ENCODE measurements around the gene OR1E1. TPM values are rescaled to one million over a fixed set of nuclear protein-coding genes. Genes with fewer than 3 reads are reported as not detected.

The OR1E1 gene
- polyA plus RNA-seq, 1 donor (not counting 4 experiments of a cell fraction or from before 2014, with no cell fraction given): not detected

GRCh38 chr17:3440451-3440850 is 42.2 kb upstream of the OR1E1 start:
- H3K79me2 ChIP-seq (ENCODE audit: control insufficient read depth, insufficient read depth, low read length): no peaks in the 10 kb centered on the region
- FAIRE-seq (no peak), DNase-seq (ENCODE audit: low read depth, low spot score) (no peak)
- H3K4me3 ChIP-seq (ENCODE audit: control insufficient read depth in 2 of 3, extremely low read depth in 1 of 3, insufficient read depth in 2 of 3, low read depth in 1 of 3, low read length in 3 of 3): no peak overlapping the region
- H3K27ac ChIP-seq (ENCODE audit: control insufficient read depth, insufficient read depth, low read length): no peak overlapping the region
- TF ChIP-seq, protein P1, sequence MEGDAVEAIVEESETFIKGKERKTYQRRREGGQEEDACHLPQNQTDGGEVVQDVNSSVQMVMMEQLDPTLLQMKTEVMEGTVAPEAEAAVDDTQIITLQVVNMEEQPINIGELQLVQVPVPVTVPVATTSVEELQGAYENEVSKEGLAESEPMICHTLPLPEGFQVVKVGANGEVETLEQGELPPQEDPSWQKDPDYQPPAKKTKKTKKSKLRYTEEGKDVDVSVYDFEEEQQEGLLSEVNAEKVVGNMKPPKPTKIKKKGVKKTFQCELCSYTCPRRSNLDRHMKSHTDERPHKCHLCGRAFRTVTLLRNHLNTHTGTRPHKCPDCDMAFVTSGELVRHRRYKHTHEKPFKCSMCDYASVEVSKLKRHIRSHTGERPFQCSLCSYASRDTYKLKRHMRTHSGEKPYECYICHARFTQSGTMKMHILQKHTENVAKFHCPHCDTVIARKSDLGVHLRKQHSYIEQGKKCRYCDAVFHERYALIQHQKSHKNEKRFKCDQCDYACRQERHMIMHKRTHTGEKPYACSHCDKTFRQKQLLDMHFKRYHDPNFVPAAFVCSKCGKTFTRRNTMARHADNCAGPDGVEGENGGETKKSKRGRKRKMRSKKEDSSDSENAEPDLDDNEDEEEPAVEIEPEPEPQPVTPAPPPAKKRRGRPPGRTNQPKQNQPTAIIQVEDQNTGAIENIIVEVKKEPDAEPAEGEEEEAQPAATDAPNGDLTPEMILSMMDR (optimal IDR thresholded peaks at IDR 0.05 in 1 of 3, IDR thresholded peaks at IDR 0.05 in 1 of 3, conservative IDR thresholded peaks at IDR 0.05 in 1 of 3; ENCODE audit: extremely low read depth in 1 of 3, insufficient read depth in 2 of 3, low read length in 3 of 3): no peak
- TF ChIP-seq EZH2 (IDR thresholded peaks at IDR 0.05; ENCODE audit: low read length): no peak
- H3K9me3 ChIP-seq (ENCODE audit: control insufficient read depth, low read depth, low read length): no peaks in the 10 kb centered on the region
- dilution Hi-C loops (cut with MboI; ENCODE audit: extremely low pct_ligation_motif_present, low sequenced_read_pairs): no loop called here
- no peak overlapping the region for H2AFZ ChIP-seq (ENCODE audit: control insufficient read depth, low read length)
- no peaks in the 10 kb centered on the region for H3K36me3 ChIP-seq (ENCODE audit: control insufficient read depth in 2 of 2, extremely low read depth in 1 of 2, insufficient read depth in 2 of 2, low read length in 2 of 2)
- H4K20me1 ChIP-seq (ENCODE audit: control insufficient read depth, extremely low read depth, insufficient read depth, low read length): no peaks in the 10 kb centered on the region
- H3K27me3 ChIP-seq (ENCODE audit: control insufficient read depth, extremely low read depth, insufficient read depth, low read length): no peaks in the 10 kb centered on the region
- H3K4me1 ChIP-seq (ENCODE audit: control insufficient read depth, extremely low read depth, insufficient read depth, low read length): no peaks in the 10 kb centered on the region
- no peak overlapping the region for H3K4me2 ChIP-seq (ENCODE audit: control insufficient read depth, extremely low read depth, insufficient read depth, low read depth, low read length)
- no peaks in the 10 kb centered on the region for H3K9me1 ChIP-seq (ENCODE audit: control insufficient read depth, extremely low read depth, insufficient read depth, low read length)
- H3K9ac ChIP-seq (ENCODE audit: control insufficient read depth, extremely low read depth, insufficient read depth, low read length): no peak overlapping the region

- FAIRE-seq (no peak), DNase-seq (ENCODE audit: low read depth, low spot score) (no peak)
- Histone ChIP-seq H3K9me1 (ENCODE audit: control insufficient read depth, extremely low read depth, insufficient read depth, low read length) (no peaks in the 10 kb centered on the region), H3K9ac (ENCODE audit: control insufficient read depth, extremely low read depth, insufficient read depth, low read length) (no peak overlapping the region), H3K4me1 (ENCODE audit: control insufficient read depth, extremely low read depth, insufficient read depth, low read length) (no peaks in the 10 kb centered on the region), H3K4me3 (ENCODE audit: control insufficient read depth in 2 of 3, extremely low read depth in 1 of 3, insufficient read depth in 2 of 3, low read depth in 1 of 3, low read length in 3 of 3) (no peak overlapping the region), H3K27ac (ENCODE audit: control insufficient read depth, insufficient read depth, low read length) (no peak overlapping the region), H3K9me3 (ENCODE audit: control insufficient read depth, low read depth, low read length) (no peaks in the 10 kb centered on the region), H3K4me2 (ENCODE audit: control insufficient read depth, extremely low read depth, insufficient read depth, low read depth, low read length) (no peak overlapping the region), H3K79me2 (ENCODE audit: control insufficient read depth, insufficient read depth, low read length) (no peaks in the 10 kb centered on the region), H3K27me3 (ENCODE audit: control insufficient read depth, extremely low read depth, insufficient read depth, low read length) (no peaks in the 10 kb centered on the region), H2AFZ (ENCODE audit: control insufficient read depth, low read length) (no peak overlapping the region), H3K36me3 (ENCODE audit: control insufficient read depth in 2 of 2, extremely low read depth in 1 of 2, insufficient read depth in 2 of 2, low read length in 2 of 2) (no peaks in the 10 kb centered on the region), H4K20me1 (ENCODE audit: control insufficient read depth, extremely low read depth, insufficient read depth, low read length) (no peaks in the 10 kb centered on the region)
- dilution Hi-C loops (cut with MboI; ENCODE audit: extremely low pct_ligation_motif_present, low sequenced_read_pairs): no loop called here
- no peak for TF ChIP-seq EZH2 (IDR thresholded peaks at IDR 0.05; ENCODE audit: low read length)
- TF ChIP-seq, protein P1 (optimal IDR thresholded peaks at IDR 0.05 in 1 of 3, IDR thresholded peaks at IDR 0.05 in 1 of 3, conservative IDR thresholded peaks at IDR 0.05 in 1 of 3; ENCODE audit: extremely low read depth in 1 of 3, insufficient read depth in 2 of 3, low read length in 3 of 3): no peak
Measured at GRCh38 chr17:3438368-3438767, 40.2 kb upstream of the OR1E1 start.
